ENCODE measurements around the gene KANK2.
A peak's percentile ranks its signal among the peaks of the same experiment; 100 is the strongest.

- TF ChIP-seq CTCF (IDR thresholded peaks at IDR 0.05; ENCODE audit: low read depth, low read length) (peak; percentile 15; the same call in 1 of the 2 replicates), EZH2phosphoT487 (IDR thresholded peaks at IDR 0.05; ENCODE audit: low read depth) (no peak)
Observed at GRCh38 chr19:11141937-11142527, 55.3 kb downstream of the KANK2 start.

Measured in OCI-LY3 (cell line).